Gastrocnemius medialis (tissue), 4 donors: ENCODE measurements around the gene TNRC6B. TPM values are rescaled to one million over a fixed set of nuclear protein-coding genes. Genes with fewer than 3 reads are reported as not detected.
"Not testable (repeated sequence)": the region's sequence is repeated elsewhere in the genome, so short reads cannot be mapped to it uniquely, and the experiment has no call there.

ENCODE experiments used
- ATAC-seq, 2 donors: fragments of 150-250 bp; one replicate each; pipeline ENCODE4 v1.9.1; 2016
- DNase-seq, 2 donors: peaks; one replicate each; pipeline ENCODE4 v3.0.0-alpha.2; 2019
- H3K27ac ChIP-seq, 4 donors: fragments of 200-600 bp; sonication (generic); 1 replicate in 1 of 4; 2 replicates in 3 of 4; pipeline ENCODE4 v1.5.1; 2016 to 2018; ENCODE audit warnings: mild to moderate bottlenecking in 2 of 4, moderate library complexity in 1 of 4
- H3K27me3 ChIP-seq, 3 donors: fragments of 200-600 bp; sonication (generic) in 2 of 3; 1 replicate in 1 of 3; 2 replicates in 2 of 3; pipeline versions ENCODE4 v1.5.1 to v1.6.0; 2016 to 2019; ENCODE audit warnings: mild to moderate bottlenecking in 1 of 3, moderate library complexity in 1 of 3
- H3K36me3 ChIP-seq, 2 donors: fragments of 200-600 bp; sonication (generic) in 1 of 2; one replicate each; pipeline ENCODE4 v1.5.1; 2017 to 2018
- H3K4me1 ChIP-seq, 2 donors: fragments of 200-600 bp; sonication (generic) in 1 of 2; one replicate each; pipeline ENCODE4 v1.5.1; 2016 to 2017; ENCODE audit warnings: mild to moderate bottlenecking in 2 of 2
- H3K4me3 ChIP-seq, 4 donors: fragments of 200-600 bp; sonication (generic) in 3 of 4; 1 replicate in 1 of 4; 2 replicates in 3 of 4; pipeline ENCODE4 v1.5.1; 2016 to 2019; ENCODE audit warnings: mild to moderate bottlenecking in 2 of 4
- H3K9me3 ChIP-seq, 3 donors: fragments of 200-600 bp; sonication (generic) in 2 of 3; 1 replicate in 1 of 3; 2 replicates in 2 of 3; pipeline ENCODE4 v1.5.1; 2016 to 2019
- CTCF ChIP-seq, 5 experiments: fragments of 450-650 bp in 3 of 5; fragments of 200-600 bp in 2 of 5; sonication (generic) in 2 of 5; IDR thresholded peaks in 4 of 5; conservative IDR thresholded peaks in 1 of 5; 1 replicate in 4 of 5; 2 replicates in 1 of 5; pipeline ENCODE4 v1.5.1; 2016 to 2019; ENCODE audit warnings: antibody characterized with exemption in 5 of 5, mild to moderate bottlenecking in 3 of 5, moderate library complexity in 3 of 5
- POLR2A ChIP-seq, 2 donors: fragments of 450-650 bp; IDR thresholded peaks; one replicate each; pipeline ENCODE4 v1.6.1; 2017; ENCODE audit warnings: antibody characterized with exemption in 2 of 2, mild to moderate bottlenecking in 2 of 2, moderate library complexity in 2 of 2
- in situ Hi-C, 4 donors: fragments of 200-750 bp; cut with MboI; loops; one replicate each; pipeline versions ENCODE4 v1.15.0 to v1.8.0; 2017; ENCODE audit warnings: low sequenced_read_pairs in 4 of 4
- intact Hi-C: fragments of 100-400 bp; cut with DNase I; formaldehyde crosslinking; loops from one replicate; pipeline ENCODE4 v1.15.1; 2023; ENCODE audit warnings: low total_unique reads
- total RNA-seq, 4 donors: library from RNA; depleted of rRNA; stranded (reverse); fragments of >200 nt; gene quantifications; one replicate each; pipeline versions ENCODE4 v1.1.0 to v1.2.3, GENCODE V29; 2016

TNRC6B gene
- total RNA-seq, 4 donors from 2014 or later = 31.9 to 76.7 (median 57.0) TPM

DNA sequence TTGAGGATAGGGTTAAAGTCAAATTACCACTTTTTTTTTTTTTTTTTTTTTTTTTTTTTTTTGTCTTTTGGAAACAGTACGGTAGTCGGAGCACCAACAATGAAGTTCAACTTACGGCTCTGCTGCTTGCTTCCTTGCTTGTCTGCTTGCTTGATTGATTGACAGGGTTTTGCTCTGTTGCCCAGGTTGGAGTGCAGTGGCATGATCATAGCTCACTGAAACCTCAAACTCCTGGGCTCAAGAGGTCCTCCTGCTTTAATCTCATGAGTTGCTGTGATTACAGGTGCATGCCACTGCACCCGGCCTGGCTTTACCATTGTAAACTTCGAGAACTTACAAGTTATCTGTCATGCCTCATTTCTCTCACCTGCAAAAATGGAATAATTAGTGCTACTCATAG, 198.4 kb downstream of the TNRC6B start:
- peak in 1 of 2 donors; percentile 30 for ATAC-seq
- no peaks in the 10 kb centered on the region for H3K36me3 ChIP-seq
- TF ChIP-seq CTCF (IDR thresholded peaks at IDR 0.05 in 4 of 5, conservative IDR thresholded peaks at IDR 0.05 in 1 of 5) (no peak), POLR2A (IDR thresholded peaks at IDR 0.05) (no peak)
- intact Hi-C loops (no loop called here), in situ Hi-C loops (no loop called here)
- H3K4me3 ChIP-seq = no peak overlapping the region
- H3K4me1 ChIP-seq = peaks cover 7 to 15% of the 10 kb centered on the region in 2 donors
- no peaks in the 10 kb centered on the region for H3K9me3 ChIP-seq
- no peak for DNase-seq
- H3K27ac ChIP-seq = no peak overlapping the region
- no peaks in the 10 kb centered on the region for H3K27me3 ChIP-seq

DNA sequence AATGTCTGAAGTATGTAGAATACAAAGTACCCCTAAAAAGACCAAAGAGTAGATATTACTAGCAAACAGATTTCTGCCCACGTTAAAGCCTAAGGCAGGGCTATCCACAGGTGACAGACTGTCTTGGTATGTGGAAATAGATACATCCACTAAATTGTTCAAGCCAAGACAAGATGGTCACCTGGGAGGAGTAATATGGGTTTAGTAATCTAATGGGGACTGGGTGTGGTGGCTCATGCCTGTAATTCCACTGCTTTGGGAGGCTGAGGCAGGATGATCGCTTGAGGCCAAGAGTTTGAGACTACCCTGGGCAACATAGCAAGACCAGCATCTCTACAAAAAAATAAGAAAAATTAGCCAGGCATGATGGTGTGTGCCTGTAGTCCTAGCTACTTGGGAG, 200.2 kb downstream of the TNRC6B start:
- DNase-seq = no peak
- ATAC-seq = no peak
- in situ Hi-C loops (no loop called here), intact Hi-C loops (no loop called here)
- no peaks in the 10 kb centered on the region for H3K36me3 ChIP-seq
- no peak overlapping the region for H3K27ac ChIP-seq
- no peaks in the 10 kb centered on the region for H3K9me3 ChIP-seq
- H3K4me1 ChIP-seq = peaks cover 0 to 9% of the 10 kb centered on the region in 2 donors
- H3K27me3 ChIP-seq = no peaks in the 10 kb centered on the region
- TF ChIP-seq CTCF (IDR thresholded peaks at IDR 0.05 in 4 of 5, conservative IDR thresholded peaks at IDR 0.05 in 1 of 5) (no peak), POLR2A (IDR thresholded peaks at IDR 0.05) (no peak)
- H3K4me3 ChIP-seq = no peak overlapping the region

DNA sequence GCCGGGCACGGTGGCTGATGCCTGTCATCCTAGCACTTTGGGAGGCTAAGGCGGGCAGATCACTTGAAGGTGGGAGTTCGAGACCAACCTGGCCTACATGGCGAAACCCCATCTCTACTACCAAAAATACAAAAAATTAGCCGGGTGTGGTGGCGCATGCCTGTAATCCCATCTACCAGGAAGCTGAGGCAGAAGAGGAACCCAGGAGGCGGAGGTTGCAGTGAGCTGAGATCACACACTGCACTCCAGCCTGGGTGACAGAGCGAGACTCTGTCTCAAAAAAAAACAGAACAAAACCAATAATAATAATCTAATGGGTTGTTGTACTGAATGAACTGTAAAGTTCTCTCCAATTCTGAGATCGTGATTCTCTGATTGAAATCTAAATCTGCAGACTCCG, 200.7 kb downstream of the TNRC6B start:
- ATAC-seq, H3K27ac ChIP-seq, H3K4me1 ChIP-seq, H3K27me3 ChIP-seq, DNase-seq, H3K4me3 ChIP-seq, H3K36me3 ChIP-seq, in situ Hi-C loops, intact Hi-C loops, H3K9me3 ChIP-seq: not testable (repeated sequence)

DNA sequence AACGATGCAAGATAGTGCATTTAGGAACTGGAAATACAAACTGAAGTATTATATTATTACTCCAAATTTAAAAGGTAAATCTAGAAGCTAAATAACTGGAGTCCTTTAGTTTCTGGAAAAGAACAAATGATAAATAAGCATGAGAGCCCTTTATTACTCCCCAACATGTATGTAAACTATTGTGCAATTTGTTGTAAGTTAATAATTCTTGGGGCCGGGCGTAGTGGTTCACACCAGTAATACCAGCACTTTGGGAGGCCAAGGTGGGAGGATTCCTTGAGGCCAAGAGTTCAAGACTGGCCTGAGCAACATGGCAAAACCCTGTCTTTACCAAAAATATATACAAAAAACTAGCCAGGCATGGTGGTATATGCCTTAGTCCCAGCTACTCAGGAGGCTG, 203.7 kb downstream of the TNRC6B start:
- Histone ChIP-seq H3K4me3 (no peak overlapping the region), H3K27me3 (no peaks in the 10 kb centered on the region), H3K9me3 (no peaks in the 10 kb centered on the region), H3K36me3 (no peaks in the 10 kb centered on the region), H3K27ac (no peak overlapping the region), H3K4me1 (peaks cover 0 to under 1% of the 10 kb centered on the region in 2 donors)
- ATAC-seq = no peak
- intact Hi-C loops (no loop called here), in situ Hi-C loops (no loop called here)
- DNase-seq = no peak
- TF ChIP-seq CTCF (IDR thresholded peaks at IDR 0.05 in 4 of 5, conservative IDR thresholded peaks at IDR 0.05 in 1 of 5) = no peak
- TF ChIP-seq POLR2A (IDR thresholded peaks at IDR 0.05) = no peak

GRCh38 chr22:40383905-40384304, 206.2 kb downstream of the TNRC6B start:
- intact Hi-C loops = no loop called here
- H3K9me3 ChIP-seq = no peaks in the 10 kb centered on the region
- ATAC-seq (no peak), DNase-seq (no peak)
- in situ Hi-C loops = no loop called here
- no peaks in the 10 kb centered on the region for H3K36me3 ChIP-seq
- no peaks in the 10 kb centered on the region for H3K27me3 ChIP-seq
- H3K4me1 ChIP-seq = no peaks in the 10 kb centered on the region
- H3K27ac ChIP-seq = no peak overlapping the region
- TF ChIP-seq CTCF (IDR thresholded peaks at IDR 0.05 in 4 of 5, conservative IDR thresholded peaks at IDR 0.05 in 1 of 5) (no peak), POLR2A (IDR thresholded peaks at IDR 0.05) (no peak)
- no peak overlapping the region for H3K4me3 ChIP-seq
